H1 (cell line): Measurements from ENCODE around the gene MSL1.

Experiments
- CTCF ChIP-seq, 3 experiments: IDR thresholded peaks; 1 replicate in 2 of 3; 2 replicates in 1 of 3; pipeline versions ENCODE4 v1.5.1 to v1.6.1; 2011; ENCODE audit warnings: low read length in 3 of 3, mild to moderate bottlenecking in 3 of 3, inconsistent platforms in 2 of 3, low read depth in 1 of 3, moderate library complexity in 1 of 3; ENCODE audit not compliant: insufficient read depth in 1 of 3; ENCODE audit errors: control extremely low read depth in 1 of 3
- EZH2 ChIP-seq: fragments of 200-600 bp; sonication (generic); IDR thresholded peaks from 2 replicates; pipeline ENCODE4 v1.7.1; 2012; ENCODE audit warnings: low read depth, mild to moderate bottlenecking, moderate library complexity, low read length, inconsistent platforms; ENCODE audit not compliant: severe bottlenecking

DNA sequence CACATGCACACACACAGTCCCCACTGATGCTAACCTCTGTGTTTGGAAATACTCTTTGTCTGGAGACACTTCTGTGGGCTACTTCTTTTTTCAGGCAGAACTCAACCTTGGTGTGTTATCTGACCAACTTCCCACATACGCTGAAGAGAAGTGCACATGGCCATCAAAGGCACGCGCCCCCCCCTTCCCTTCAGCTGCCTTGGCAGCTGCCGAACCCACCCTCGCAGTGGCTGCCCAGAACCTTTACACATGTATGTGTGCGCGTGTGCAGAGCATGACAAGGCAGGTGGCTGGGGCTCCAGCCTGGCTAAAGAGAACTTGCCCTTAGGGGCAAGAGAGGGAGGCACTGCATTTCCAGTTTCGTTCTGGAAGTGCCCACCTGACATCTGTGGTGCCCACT lies 59.4 kb downstream of the MSL1 start:
- TF ChIP-seq CTCF (IDR thresholded peaks at IDR 0.05; ENCODE audit: control extremely low read depth in 1 of 3, insufficient read depth in 1 of 3, low read depth in 1 of 3, low read length in 3 of 3) (no peak), EZH2 (no peak)
